Astrocyte (in vitro differentiated cells and primary cell): ENCODE results near the gene USP31.

Experiments used
- CTCF ChIP-seq: IDR thresholded peaks from 2 replicates; pipeline ENCODE4 v1.5.1; 2011; ENCODE audit warnings: low read depth, mild to moderate bottlenecking, inconsistent platforms, low read length, moderate library complexity; ENCODE audit not compliant: insufficient read depth
- EZH2 ChIP-seq: IDR thresholded peaks from 2 replicates; pipeline ENCODE4 v1.6.1; 2012; ENCODE audit warnings: mild to moderate bottlenecking, low read length, inconsistent platforms; ENCODE audit not compliant: insufficient read depth

DNA sequence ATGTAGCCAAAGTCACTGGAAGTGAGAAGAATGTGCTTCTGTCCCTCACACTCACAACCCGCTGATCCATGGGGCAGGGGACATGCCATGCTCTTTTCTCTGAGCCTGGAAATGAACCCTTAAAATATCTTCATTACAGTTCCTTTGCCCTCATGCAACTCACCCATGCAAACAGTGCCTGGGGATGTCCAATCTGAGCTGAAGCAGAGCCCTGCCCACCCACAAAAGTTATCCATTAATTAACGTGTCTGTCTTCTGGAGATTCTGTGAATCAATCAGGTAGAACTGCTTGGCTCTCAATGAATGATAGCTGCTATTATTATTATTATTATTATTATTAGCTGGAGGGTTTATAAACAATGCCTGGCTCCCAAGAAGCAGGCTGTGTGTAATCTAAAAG is 133.7 kb downstream of the USP31 start:
- no peak for TF ChIP-seq EZH2
- TF ChIP-seq CTCF: no peak
